ENCODE results near the gene LMO1.

Gene LMO1

DNA sequence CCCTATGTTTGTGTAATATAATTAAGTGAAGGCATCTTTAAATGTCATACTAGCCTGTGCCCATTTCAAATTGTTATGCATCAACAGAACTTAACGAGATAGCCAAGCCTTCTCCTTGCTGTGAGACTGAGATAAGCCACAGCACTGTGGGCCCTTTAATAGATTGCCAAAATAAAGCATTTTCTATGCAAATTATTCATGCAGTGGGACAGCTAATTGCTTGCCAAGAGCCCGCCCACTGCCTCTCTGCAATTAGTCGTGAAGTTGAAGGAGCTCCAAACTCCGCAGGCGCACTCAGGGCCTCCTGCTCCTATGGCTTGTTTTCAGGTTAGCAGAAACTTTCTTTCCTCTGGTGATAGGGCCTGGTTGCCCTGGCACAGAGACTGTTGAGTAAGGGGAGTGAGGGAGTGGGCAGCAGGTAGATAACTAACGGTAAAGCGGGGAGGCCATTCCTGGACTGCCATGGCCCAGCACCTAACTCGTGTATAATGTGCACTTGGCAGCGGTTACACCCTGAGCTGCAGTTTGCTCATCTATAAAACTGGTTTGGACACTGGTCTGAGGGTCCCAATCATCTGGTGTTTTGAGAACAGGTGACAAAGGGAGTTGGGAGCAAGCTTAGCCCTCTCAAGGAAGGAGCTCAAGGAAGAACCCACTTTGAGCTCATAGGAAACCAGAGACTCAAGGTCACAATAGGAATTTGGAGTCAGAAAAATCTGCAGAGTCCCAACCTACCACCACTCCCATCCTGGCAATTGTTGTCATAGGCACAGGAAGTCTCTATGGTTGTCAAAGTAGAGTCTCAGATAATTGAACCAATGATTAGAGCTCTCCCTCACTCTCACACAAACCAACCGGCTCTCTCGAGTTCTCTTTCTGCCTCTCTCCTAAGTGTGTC lies 60.9 kb downstream of the LMO1 start:
- DNase-seq, result no peak

DNA sequence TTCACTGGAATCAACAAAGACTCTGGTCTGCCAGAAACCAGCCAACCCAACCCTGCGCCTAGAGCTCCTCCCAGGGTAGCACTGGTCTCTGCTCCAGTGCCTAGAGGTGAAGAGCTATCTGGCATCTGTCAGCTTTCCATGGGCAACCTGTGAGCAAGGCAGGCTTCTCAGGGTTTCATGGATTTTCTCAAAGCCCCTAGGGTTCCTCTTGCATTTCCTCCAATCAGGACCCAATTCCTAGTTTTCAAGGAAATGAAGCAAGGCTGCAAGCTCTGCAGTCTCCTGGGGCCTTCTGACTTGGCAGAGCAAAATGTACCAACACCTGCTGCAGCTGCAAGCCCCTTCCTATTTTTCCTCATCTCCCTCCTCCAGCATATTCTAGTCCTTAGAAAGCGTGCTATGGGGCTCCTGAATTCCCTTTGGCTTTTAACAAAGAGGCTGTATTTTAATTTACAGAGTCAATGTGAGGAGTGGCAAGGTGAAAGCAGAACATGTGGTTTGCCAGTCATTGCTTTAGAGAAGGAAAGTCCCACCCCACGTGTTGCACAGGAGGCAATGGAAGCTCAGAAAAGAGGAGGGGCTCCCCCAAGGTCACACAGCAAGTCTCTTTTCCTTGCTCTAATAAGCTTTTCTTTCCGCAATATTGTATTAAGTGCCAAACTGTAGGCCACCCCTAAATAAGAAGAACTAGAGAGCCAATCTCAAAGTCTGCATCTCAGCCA lies 61.9 kb downstream of the LMO1 start:
- DNase-seq, result no peak

DNA sequence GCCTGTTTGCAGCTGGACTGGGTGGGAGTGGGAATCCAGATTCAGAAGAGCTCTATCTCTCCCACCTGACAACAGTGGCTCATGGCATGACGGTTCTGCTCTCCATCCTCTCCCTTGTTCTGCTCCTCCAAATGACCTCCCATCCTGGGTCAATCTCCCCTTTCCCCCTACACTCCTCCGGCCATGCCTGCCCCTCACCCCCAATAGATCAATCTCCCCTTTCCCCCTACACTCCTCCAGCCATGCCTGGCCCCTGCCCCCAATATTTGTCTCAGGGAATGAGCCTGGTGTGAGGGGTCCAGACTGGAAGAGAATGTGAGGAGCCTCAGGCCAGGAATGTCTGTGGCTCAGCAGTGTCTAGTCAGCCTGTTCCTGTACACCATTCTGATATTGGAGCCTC lies 64.0 kb downstream of the LMO1 start:
- DNase-seq, result no peak

DNA sequence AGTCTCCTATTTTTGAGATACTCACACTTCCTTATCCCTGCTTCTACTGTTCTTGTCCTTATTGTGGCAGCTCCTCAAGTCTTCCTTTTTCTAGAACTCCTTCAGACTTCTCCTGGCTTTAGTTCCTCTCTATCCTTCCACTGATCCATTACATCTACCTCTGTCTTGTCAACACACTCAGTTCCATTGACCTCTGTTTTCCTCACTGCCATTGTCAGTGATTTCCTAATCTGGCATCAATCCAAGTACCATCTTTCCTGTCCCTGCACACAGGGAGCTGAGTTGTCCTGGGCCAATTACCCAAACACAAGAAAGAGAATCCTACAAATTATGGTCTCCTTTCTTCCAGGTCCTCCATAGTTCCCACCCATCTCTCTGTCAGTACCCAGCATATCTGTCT lies 66.9 kb downstream of the LMO1 start:
- no peak for DNase-seq

- no peak for DNase-seq
These were observed 68.7 kb downstream of the LMO1 start for GRCh38 chr11:8194956-8195355.

GRCh38 chr11:8192896-8193209 lies 70.8 kb downstream of the LMO1 start:
- no peak for DNase-seq

DNA sequence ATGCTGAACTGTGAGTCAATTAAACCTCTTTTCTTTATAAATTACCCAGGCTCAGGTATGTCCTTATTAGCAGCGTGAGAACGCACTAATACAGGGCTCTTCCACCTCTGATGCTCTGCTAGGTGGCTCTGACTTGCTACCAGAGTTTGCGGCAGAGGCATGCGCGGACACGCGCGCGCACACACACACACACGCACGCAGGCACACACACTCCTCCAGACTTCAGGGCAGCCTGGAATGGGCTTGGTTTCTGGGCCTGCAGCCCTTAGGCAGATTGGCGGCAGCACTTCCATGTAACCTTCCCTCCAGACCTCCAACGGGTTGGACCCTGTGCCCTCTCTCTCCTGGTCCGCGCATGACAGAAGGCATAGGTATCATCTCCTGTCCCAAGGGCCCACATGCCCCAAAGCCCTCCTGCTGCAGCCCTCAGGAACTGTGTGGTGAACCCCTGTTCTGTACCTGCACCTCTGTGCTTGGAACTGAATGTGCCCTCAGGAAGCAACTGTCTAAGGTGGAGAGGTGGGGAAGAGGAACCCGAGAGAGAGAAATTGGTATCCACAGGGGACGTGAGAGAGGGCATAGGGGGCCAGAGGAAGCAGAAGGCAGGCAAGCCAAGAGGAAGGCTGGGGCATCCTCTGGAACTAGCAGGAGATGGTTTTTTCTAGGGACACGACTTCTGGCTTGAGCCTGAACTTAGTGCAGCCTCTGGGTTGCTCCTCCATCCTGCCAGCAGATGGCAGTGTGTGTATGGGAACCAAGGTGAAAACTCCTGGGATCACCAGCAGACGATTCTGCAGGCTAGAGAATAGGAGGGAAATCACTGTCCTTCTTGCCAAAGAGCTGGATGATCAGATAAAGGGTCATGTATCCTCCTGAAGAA lies 71.4 kb downstream of the LMO1 start:
- no peak for DNase-seq

DNA sequence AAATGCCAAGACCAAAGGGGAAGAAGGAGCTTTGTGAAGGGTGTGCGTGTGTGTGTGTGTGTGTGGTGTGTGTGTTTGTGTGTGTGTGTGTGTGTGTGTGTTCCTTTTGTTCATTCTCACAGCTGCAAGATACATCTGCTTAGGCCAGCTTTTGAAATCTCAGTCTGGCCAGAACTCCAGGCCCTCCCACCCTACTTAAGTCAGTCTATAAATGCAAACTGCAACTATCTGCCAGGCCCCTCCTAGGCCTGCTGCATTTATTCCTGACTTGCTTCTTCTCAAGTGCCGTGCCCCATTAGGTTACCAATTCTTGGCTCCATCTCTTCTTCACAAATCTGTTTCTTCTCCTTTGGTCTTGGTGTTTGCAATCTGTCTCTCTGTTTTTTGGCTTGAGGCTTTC lies 73.2 kb downstream of the LMO1 start:
- DNase-seq, result no peak

DNA sequence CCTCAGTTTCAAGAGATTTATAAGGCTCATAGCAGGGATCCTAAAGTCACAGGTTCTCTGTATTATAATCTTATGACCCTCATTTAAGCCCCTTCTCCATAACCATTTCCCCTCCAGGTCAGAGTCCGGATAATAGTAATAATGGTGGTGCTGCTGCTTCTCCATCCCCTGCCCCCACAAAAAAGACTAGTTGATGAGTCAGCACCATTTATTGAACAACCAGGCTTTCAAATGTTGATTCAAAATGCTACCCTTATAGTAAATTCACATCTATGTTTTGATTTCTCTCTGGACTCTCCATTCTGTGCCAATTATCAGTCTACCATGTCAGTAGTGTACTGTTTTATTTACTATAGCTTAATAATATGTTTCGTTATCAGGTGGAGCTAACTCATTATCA lies 77.2 kb downstream of the LMO1 start:
- DNase-seq, result no peak

DNA sequence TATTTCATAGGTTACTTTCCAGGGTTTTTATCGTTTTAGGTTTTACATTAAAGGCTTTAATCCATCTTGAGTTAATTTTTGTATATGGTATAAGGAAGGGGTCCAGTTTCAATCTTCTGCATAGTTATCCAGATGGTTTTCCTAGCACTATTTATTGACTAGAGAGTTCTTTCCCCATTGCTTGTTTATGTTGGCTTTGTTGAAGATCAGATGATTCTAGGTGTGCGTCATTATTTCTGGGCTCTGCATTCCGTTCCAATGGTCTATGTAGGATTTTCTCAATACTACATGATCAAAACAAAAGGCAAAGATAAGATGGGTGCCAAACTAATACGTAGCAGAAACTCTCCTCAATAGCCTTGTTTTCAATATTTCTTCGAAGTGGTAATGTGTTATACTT lies 80.6 kb downstream of the LMO1 start:
- no peak for DNase-seq

DNA sequence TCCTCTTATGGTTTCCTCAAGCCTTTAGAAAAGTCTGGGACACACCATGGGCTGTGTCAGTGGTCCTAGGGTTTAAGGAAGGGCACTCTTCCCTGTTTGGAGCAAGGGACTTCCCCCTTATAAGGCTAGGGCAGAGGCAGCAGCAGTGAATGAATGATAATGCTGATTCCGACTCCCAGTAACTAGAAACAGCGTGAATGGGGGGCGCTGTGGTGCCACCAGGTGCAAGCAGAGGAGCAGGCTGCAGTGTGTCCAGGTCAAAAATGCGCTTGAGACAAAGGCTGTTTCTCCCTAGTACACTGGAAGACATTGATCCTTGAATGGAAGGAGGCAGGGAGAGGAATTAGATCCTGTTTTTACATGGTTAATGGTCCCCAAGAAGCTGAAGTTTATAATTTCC lies 83.2 kb downstream of the LMO1 start:
- DNase-seq, result no peak

DNA sequence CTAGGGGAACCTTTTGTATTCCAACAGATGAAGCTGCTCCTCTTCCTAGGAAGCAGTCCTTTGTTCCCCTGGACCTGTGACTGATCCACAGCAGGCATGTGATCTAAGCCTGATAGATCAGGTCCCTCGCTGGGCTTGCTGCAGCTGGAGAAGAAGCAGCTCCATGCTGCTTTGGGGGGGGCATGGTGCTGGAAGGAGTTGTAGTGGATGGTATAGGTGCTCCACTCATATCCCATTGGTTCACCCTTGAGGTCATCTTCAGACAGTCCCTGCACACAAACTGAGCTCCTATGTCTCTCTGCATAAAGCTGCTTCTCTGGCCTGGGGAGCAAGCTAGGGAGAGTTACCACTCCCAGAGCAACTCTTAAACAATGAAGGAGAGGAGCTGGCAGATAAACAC lies 85.4 kb downstream of the LMO1 start:
- no peak for DNase-seq

GRCh38 chr11:8177136-8177535 lies 86.5 kb downstream of the LMO1 start:
- DNase-seq, result no peak
